OCI-LY7 (cell line): ENCODE results near the gene CPTP. TPM values are rescaled to one million over a fixed set of nuclear protein-coding genes. Genes with fewer than 3 reads are reported as not detected.

Source experiments
- BruUV-seq: library from RNA; stranded (reverse); fragments of 400-500 nt; replicated peaks from 2 replicates; lab custom pipeline; 2021; lab: Mats Ljungman, UMichigan
- CTCF ChIA-PET: fragments of 300-600 bp; sonication (Branson Sonifier 250); formaldehyde crosslinking; loops from one replicate; lab custom pipeline; 2022; ENCODE audit warnings: antibody characterized with exemption; ENCODE audit not compliant: unreplicated experiment; lab: Charles Lee
- POLR2A ChIA-PET: fragments of 300-600 bp; sonication (Branson Sonifier 250); formaldehyde crosslinking; loops from one replicate; lab custom pipeline; 2022; ENCODE audit warnings: antibody characterized with exemption; lab: Charles Lee
- DNase-seq: peaks from one replicate; pipeline ENCODE4 v3.0.0-alpha.2; 2015; ENCODE audit warnings: low spot score
- H2AFZ ChIP-seq: fragments of 200-600 bp; sonication (generic), shearing (Covaris generic); 2 replicates; pipeline ENCODE4 v1.6.1; 2014; ENCODE audit warnings: mild to moderate bottlenecking, antibody characterized with exemption, low read length, moderate library complexity
- H3K27ac ChIP-seq: fragments of 200-600 bp; sonication (generic); 2 replicates; pipeline ENCODE4 v1.5.1; 2014; ENCODE audit warnings: mixed run types, low read depth, mild to moderate bottlenecking, moderate library complexity, low read length, inconsistent platforms; ENCODE audit not compliant: poor library complexity, severe bottlenecking
- H3K36me3 ChIP-seq: fragments of 200-600 bp; sonication (generic); 2 replicates; pipeline ENCODE4 v1.6.1; 2014; ENCODE audit warnings: mild to moderate bottlenecking, antibody characterized with exemption, low read length, moderate library complexity, mixed read lengths; ENCODE audit not compliant: insufficient read depth
- H3K4me1 ChIP-seq: fragments of 200-600 bp; sonication (generic); 2 replicates; pipeline ENCODE4 v1.5.1; 2014; ENCODE audit warnings: mild to moderate bottlenecking, low read length; ENCODE audit not compliant: insufficient read depth, poor library complexity, severe bottlenecking
- H3K4me2 ChIP-seq: fragments of 200-600 bp; sonication (generic); 2 replicates; pipeline ENCODE4 v1.6.1; 2014; ENCODE audit warnings: mild to moderate bottlenecking, low read length
- H3K4me3 ChIP-seq: fragments of 200-600 bp; sonication (generic); 2 replicates; pipeline ENCODE4 v1.5.1; 2014; ENCODE audit warnings: mild to moderate bottlenecking, low read depth, low read length; ENCODE audit not compliant: poor library complexity, severe bottlenecking
- H3K79me2 ChIP-seq: fragments of 200-600 bp; sonication (generic); 2 replicates; pipeline ENCODE4 v1.6.1; 2016; ENCODE audit warnings: low read depth, mild to moderate bottlenecking, low read length, moderate library complexity, mixed read lengths; ENCODE audit not compliant: insufficient read depth
- H3K9me2 ChIP-seq: fragments of 200-600 bp; sonication (generic); 2 replicates; pipeline ENCODE4 v1.6.1; 2016; ENCODE audit warnings: mild to moderate bottlenecking, low read length, mixed read lengths; ENCODE audit not compliant: insufficient read depth
- H3K9me3 ChIP-seq: fragments of 200-600 bp; sonication (generic); 2 replicates; pipeline ENCODE4 v1.6.1; 2014; ENCODE audit warnings: mild to moderate bottlenecking, mixed run types, low read length, mixed read lengths
- H4K20me1 ChIP-seq: fragments of 200-600 bp; sonication (generic); 2 replicates; pipeline ENCODE4 v1.6.1; 2014; ENCODE audit warnings: mild to moderate bottlenecking, antibody characterized with exemption, low read length, moderate library complexity, mixed read lengths; ENCODE audit not compliant: insufficient read depth
- EZH2phosphoT487 ChIP-seq: fragments of 200-600 bp; sonication (generic); IDR thresholded peaks from 2 replicates; pipeline ENCODE4 v1.6.1; 2018; ENCODE audit warnings: low read depth, borderline replicate concordance, mild to moderate bottlenecking, mixed run types, antibody characterized with exemption, low read length, moderate library complexity, mixed read lengths
- intact Hi-C: fragments of 100-400 bp; cut with micrococcal nuclease; formaldehyde crosslinking; loops from one replicate; pipeline ENCODE4 v1.10.0; 2022; ENCODE audit not compliant: unreplicated experiment
- total RNA-seq, 2 experiments: library from RNA; depleted of rRNA in 1 of 2; stranded (reverse); fragments of >200 nt in 1 of 2; shearing (Covaris generic) in 1 of 2; gene quantifications; 2 replicates each; pipeline ENCODE4 v1.2.3, GENCODE V29; 2014 to 2022
- TF ChIP-seq, protein P1 (sequence below): fragments of 200-600 bp; sonication (generic); conservative IDR thresholded peaks from 2 replicates; pipeline ENCODE4 v1.5.1; 2014; ENCODE audit warnings: mild to moderate bottlenecking, antibody characterized with exemption, low read length, moderate library complexity, mixed read lengths

The CPTP gene
- total RNA-seq, 2 experiments from 2014 or later = 16.6 to 20.6 TPM

DNA sequence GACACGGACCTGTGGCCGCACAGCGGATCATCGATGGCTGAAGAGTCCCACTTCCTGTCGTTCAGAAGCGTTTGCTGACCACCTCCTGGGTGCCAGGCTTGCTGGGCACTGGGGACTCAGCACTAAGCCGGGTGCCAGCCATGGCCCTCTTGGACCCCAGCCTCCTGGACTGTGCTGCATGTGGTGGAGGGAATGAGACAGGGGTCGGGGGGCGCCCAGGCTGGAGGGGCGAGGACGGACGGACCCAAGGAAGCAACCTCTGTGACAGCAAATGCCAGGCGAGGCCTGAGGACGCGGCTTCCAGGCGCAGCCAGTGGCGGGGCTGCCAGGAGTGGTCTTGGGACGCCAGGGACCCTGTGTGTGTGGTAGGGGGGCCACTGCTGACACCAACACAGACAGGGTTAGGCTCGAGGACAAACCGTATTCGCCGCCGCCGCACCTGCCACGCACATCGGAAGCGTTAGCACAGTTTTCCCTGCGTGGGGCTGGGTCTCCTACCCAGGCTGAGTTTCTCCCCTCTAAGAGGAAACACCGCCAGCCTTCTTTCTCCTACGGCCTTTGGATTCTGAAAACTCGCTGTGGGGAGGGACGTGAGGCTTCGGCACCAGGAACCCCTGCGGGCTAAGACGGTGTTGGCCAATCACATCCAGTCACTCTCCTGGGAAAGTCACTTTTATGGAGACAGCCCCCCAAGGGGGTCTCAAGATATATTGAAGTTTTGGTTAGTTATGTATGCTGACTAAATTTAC, 36.8 kb downstream of the CPTP start:
- Histone ChIP-seq H3K79me2 (no peaks in the 10 kb centered on the region), H3K4me1 (no peaks in the 10 kb centered on the region), H3K36me3 (no peaks in the 10 kb centered on the region), H3K4me2 (no peak overlapping the region), H3K27ac (no peak overlapping the region), H3K9me3 (peaks cover 8% of the 10 kb centered on the region), H2AFZ (no peak overlapping the region), H3K4me3 (no peak overlapping the region), H4K20me1 (no peaks in the 10 kb centered on the region), H3K9me2 (no peaks in the 10 kb centered on the region)
- BruUV-seq = no TSS peak
- no peak for DNase-seq
- intact Hi-C loops = no loop called here
- TF ChIP-seq, protein P1, sequence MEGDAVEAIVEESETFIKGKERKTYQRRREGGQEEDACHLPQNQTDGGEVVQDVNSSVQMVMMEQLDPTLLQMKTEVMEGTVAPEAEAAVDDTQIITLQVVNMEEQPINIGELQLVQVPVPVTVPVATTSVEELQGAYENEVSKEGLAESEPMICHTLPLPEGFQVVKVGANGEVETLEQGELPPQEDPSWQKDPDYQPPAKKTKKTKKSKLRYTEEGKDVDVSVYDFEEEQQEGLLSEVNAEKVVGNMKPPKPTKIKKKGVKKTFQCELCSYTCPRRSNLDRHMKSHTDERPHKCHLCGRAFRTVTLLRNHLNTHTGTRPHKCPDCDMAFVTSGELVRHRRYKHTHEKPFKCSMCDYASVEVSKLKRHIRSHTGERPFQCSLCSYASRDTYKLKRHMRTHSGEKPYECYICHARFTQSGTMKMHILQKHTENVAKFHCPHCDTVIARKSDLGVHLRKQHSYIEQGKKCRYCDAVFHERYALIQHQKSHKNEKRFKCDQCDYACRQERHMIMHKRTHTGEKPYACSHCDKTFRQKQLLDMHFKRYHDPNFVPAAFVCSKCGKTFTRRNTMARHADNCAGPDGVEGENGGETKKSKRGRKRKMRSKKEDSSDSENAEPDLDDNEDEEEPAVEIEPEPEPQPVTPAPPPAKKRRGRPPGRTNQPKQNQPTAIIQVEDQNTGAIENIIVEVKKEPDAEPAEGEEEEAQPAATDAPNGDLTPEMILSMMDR = no peak
- no peak for TF ChIP-seq EZH2phosphoT487
- ChIA-PET POLR2A (no interaction called here), CTCF (no interaction called here)

DNA sequence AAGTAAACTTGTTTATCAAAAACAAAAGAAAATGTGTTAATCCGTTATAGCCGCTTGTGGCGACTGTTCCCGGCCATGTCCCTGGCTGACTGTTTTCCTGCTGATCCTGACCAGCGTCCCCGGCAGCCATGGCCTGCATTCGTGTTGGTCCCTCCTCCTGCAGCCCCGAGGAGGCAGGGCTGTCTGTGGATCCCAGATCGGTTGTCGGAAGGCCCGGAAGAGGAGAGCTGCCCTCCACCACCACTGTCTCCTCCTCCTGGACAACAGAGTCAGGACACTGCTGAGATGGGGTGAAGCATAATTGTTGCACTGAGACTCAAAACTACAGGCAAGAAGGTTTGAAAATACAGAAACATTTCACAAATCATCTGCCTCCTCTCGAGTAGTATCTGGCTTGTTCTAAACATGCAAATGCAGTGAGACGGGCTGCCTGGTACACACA, 37.4 kb downstream of the CPTP start:
- no peak overlapping the region for H3K4me2 ChIP-seq
- intact Hi-C loops = no loop called here

More for the DNA sequence above, 37.4 kb downstream of the CPTP start:
- H3K36me3 ChIP-seq = no peaks in the 10 kb centered on the region
- H3K79me2 ChIP-seq = no peaks in the 10 kb centered on the region
- TF ChIP-seq, protein P1 = no peak
- no peak for TF ChIP-seq EZH2phosphoT487
- ChIA-PET POLR2A (no interaction called here), CTCF (no interaction called here)
- no peak overlapping the region for H3K4me3 ChIP-seq
- no peak for DNase-seq
- no peaks in the 10 kb centered on the region for H3K9me2 ChIP-seq
- H4K20me1 ChIP-seq = no peaks in the 10 kb centered on the region
- no peaks in the 10 kb centered on the region for H3K4me1 ChIP-seq
- H2AFZ ChIP-seq = no peak overlapping the region
- no TSS peak for BruUV-seq
- peaks cover 14% of the 10 kb centered on the region for H3K9me3 ChIP-seq
- H3K27ac ChIP-seq = no peak overlapping the region
